Calu3 (cell line): ENCODE results near the gene IRX4. TPM values are rescaled to one million over a fixed set of nuclear protein-coding genes. Genes with fewer than 3 reads are reported as not detected.

ENCODE experiments used
- BruUV-seq: library from RNA; stranded (reverse); fragments of 400-500 nt; replicated peaks from 2 replicates; lab custom pipeline; 2021; lab: Mats Ljungman, UMichigan
- CTCF ChIA-PET: fragments of 300-600 bp; sonication (Branson Sonifier 250); formaldehyde crosslinking; loops from one replicate; lab custom pipeline; 2022; ENCODE audit warnings: antibody characterized with exemption; lab: Charles Lee
- DNase-seq: peaks from one replicate; pipeline ENCODE4 v3.0.0; 2022
- H3K27ac Mint-ChIP-seq: one replicate; pipeline ENCODE4 v1.8.0; 2022; ENCODE audit warnings: mixed read lengths; ENCODE audit not compliant: unreplicated experiment
- H3K27me3 Mint-ChIP-seq: one replicate; pipeline ENCODE4 v1.8.0; 2022; ENCODE audit warnings: mixed read lengths; ENCODE audit not compliant: unreplicated experiment
- H3K36me3 Mint-ChIP-seq: one replicate; pipeline ENCODE4 v1.8.0; 2022; ENCODE audit warnings: mild to moderate bottlenecking, moderate library complexity, mixed read lengths; ENCODE audit not compliant: insufficient read depth, unreplicated experiment
- H3K4me1 Mint-ChIP-seq: one replicate; pipeline ENCODE4 v1.8.0; 2022; ENCODE audit warnings: mild to moderate bottlenecking, low read depth, mixed read lengths; ENCODE audit not compliant: unreplicated experiment
- H3K4me3 Mint-ChIP-seq: one replicate; pipeline ENCODE4 v1.8.0; 2022; ENCODE audit warnings: mild to moderate bottlenecking, low read depth, moderate library complexity, mixed read lengths; ENCODE audit not compliant: unreplicated experiment
- H3K9me3 Mint-ChIP-seq: one replicate; pipeline ENCODE4 v1.8.0; 2022; ENCODE audit warnings: low read depth, mixed read lengths; ENCODE audit not compliant: unreplicated experiment
- intact Hi-C: fragments of 100-400 bp; cut with micrococcal nuclease; formaldehyde crosslinking; loops from one replicate; pipeline ENCODE4 v1.10.0; 2022; ENCODE audit not compliant: unreplicated experiment
- total RNA-seq: library from RNA; stranded (reverse); gene quantifications from 2 replicates; pipeline ENCODE4 v1.2.3, GENCODE V29; 2022
- TF ChIP-seq, protein P1 (sequence below): fragments of 200-600 bp; IDR thresholded peaks from one replicate; pipeline ENCODE4 v1.8.0; 2022; ENCODE audit warnings: antibody characterized with exemption; ENCODE audit not compliant: unreplicated experiment

The IRX4 gene
- total RNA-seq, 1 experiment from 2014 or later = not detected

DNA sequence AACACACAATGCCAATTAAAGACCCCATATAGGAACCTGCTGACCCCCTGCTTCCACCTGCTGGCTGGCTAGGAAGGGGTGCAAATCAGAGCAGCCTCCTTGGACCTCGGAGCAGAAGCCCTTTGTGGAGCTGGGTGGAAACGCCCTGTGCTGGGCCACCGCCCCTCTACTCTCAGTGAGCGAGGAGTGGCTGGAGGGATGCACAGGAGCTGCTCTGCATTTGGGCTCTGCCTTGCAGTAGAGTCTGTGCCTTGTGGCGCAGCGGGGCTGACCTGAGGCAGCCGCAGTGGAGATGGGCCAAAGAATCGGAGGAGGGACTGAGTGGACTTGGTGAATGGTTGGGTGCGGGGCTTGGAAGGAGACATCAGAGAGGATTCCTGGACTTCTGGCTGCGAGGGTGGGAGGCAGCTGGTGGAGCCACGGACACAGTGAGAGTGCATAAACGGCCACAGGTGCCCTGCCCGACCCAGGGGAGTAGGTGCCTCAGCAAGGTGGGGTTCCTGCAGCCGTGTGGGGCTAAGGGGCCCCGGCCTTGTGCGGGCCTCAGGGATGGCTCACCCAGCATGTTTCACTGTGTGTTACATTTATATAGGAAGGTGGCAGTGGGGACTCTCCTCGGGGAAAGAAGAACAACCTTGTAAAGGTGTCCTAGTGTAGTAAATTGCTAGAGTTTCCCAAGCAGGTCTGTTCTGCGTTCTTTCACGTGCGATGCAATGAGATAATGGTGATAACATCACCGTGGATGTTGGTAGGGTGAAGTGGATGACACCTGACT is 14.1 kb upstream of the IRX4 start:
- H3K9me3 Mint-ChIP-seq = no peaks in the 10 kb centered on the region
- intact Hi-C loops = no loop called here
- peaks cover 91% of the 10 kb centered on the region for H3K27me3 Mint-ChIP-seq
- no peaks in the 10 kb centered on the region for H3K36me3 Mint-ChIP-seq
- TF ChIP-seq, protein P1, sequence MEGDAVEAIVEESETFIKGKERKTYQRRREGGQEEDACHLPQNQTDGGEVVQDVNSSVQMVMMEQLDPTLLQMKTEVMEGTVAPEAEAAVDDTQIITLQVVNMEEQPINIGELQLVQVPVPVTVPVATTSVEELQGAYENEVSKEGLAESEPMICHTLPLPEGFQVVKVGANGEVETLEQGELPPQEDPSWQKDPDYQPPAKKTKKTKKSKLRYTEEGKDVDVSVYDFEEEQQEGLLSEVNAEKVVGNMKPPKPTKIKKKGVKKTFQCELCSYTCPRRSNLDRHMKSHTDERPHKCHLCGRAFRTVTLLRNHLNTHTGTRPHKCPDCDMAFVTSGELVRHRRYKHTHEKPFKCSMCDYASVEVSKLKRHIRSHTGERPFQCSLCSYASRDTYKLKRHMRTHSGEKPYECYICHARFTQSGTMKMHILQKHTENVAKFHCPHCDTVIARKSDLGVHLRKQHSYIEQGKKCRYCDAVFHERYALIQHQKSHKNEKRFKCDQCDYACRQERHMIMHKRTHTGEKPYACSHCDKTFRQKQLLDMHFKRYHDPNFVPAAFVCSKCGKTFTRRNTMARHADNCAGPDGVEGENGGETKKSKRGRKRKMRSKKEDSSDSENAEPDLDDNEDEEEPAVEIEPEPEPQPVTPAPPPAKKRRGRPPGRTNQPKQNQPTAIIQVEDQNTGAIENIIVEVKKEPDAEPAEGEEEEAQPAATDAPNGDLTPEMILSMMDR = no peak
- no peak for DNase-seq
- CTCF ChIA-PET = no interaction called here
- H3K4me1 Mint-ChIP-seq = no peaks in the 10 kb centered on the region
- H3K27ac Mint-ChIP-seq = no peak overlapping the region
- no TSS peak for BruUV-seq
- no peak overlapping the region for H3K4me3 Mint-ChIP-seq

DNA sequence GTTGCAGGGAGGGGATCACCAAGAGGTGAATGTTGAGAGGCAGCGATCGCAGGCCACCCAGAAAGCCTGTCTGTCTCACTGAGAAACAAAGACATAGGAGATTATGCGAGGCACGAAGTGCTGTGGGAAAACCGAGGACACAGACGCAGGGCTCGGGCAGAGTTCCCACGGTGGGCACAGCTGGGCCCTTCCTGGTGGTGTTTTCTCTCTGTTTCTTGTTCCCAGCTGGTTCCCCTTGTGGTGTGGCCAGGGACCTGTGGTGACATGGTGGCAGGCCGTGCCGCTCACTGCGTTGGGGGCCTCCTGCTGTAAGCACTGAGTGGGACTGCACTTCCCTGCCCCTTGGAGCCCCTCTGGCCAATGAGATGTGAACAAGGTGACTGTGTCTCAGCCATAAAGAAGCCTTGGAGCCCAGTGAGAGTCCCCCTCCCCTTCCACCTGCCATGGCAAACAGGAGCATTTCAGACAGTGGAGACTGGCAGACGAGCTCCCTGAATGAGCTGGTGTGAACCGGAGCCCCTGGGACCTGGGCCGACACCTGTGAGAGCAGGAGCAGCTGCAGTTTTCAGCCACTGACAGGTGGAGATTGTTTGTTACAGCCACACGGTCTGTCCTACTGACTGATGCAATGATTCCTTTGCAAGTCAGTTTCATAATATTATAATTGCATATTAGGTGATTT is 13.2 kb upstream of the IRX4 start:
- TF ChIP-seq, protein P1 = no peak
- no peaks in the 10 kb centered on the region for H3K36me3 Mint-ChIP-seq
- no peaks in the 10 kb centered on the region for H3K9me3 Mint-ChIP-seq
- no peak for DNase-seq
- no peak overlapping the region for H3K4me3 Mint-ChIP-seq
- H3K4me1 Mint-ChIP-seq = no peaks in the 10 kb centered on the region
- H3K27me3 Mint-ChIP-seq = peaks cover 91% of the 10 kb centered on the region
- CTCF ChIA-PET = no interaction called here
- H3K27ac Mint-ChIP-seq = no peak overlapping the region
- no TSS peak for BruUV-seq
- intact Hi-C loops = no loop called here

DNA sequence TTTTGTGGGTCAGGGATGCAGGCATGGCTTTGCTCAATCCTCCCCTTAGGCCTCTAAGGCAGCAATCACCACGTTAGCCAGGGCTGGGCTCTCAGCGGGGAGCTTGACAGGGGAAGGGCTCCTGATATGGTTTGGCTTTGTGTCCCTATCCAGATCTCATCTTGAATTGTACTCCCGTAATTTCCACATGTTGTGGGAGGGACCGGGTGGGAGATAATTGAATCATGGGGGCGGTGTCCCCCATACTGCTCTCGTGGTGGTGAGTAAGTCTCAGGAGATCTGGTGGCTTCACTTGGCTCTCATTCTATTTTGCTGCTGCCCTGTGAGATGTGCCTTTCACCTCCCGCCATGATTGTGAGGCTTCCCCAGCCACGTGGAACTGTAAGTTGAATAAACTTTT is 11.5 kb upstream of the IRX4 start:
- no peak overlapping the region for H3K27ac Mint-ChIP-seq
- BruUV-seq = no TSS peak
- TF ChIP-seq, protein P1 = no peak
- H3K4me1 Mint-ChIP-seq = no peaks in the 10 kb centered on the region
- no peaks in the 10 kb centered on the region for H3K9me3 Mint-ChIP-seq
- H3K36me3 Mint-ChIP-seq = no peaks in the 10 kb centered on the region
- H3K27me3 Mint-ChIP-seq = peaks cover 98% of the 10 kb centered on the region
- DNase-seq = no peak
- H3K4me3 Mint-ChIP-seq = no peak overlapping the region
- intact Hi-C loops = no loop called here
- CTCF ChIA-PET = interaction anchor here (0.6 kb wide), 1 partner anchor 1464 kb away, joined by 3 read pairs; no protein-coding TSS in a partner anchor

DNA sequence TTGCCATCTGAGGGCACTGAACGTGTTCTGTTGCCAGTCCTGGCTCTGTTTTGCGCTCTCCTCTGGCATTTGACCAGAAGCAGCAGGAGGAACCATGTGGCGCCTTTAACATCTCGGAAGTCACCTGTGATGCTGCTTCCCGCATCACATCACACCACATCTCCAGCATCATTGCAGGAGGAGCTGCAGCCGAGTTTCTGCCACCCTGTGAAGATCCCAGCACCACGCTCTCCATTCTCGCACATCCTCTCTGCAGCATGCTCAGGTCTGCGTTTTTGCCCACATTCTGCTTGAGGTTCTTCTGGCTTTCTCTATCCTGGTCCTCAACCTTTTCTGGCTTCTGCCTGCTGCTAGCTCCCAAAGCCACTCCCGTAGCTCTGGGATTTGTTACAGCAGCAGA is 11.0 kb upstream of the IRX4 start:
- H3K4me3 Mint-ChIP-seq = no peak overlapping the region
- no TSS peak for BruUV-seq
- H3K27ac Mint-ChIP-seq = no peak overlapping the region
- no peaks in the 10 kb centered on the region for H3K4me1 Mint-ChIP-seq
- H3K27me3 Mint-ChIP-seq = peaks cover 98% of the 10 kb centered on the region
- H3K9me3 Mint-ChIP-seq = no peaks in the 10 kb centered on the region
- TF ChIP-seq, protein P1 = no peak
- DNase-seq = no peak
- CTCF ChIA-PET = interaction anchor here (0.6 kb wide), 1 partner anchor 1465 kb away, joined by 3 read pairs; no protein-coding TSS in a partner anchor
- H3K36me3 Mint-ChIP-seq = no peaks in the 10 kb centered on the region
- intact Hi-C loops = no loop called here
